HG02981 (cell line): Measurements from ENCODE around the gene HSPD1.
A peak's percentile ranks its signal among the peaks of the same experiment; 100 is the strongest.
"Not testable (repeated sequence)": the region's sequence is repeated elsewhere in the genome, so short reads cannot be mapped to it uniquely, and the experiment has no call there.

Experiments used
- ATAC-seq: cut with Tn5 transposase; IDR thresholded peaks from one replicate; pipeline ENCODE4 v1.9.1; 2021; ENCODE audit warnings: mild to moderate bottlenecking, moderate library complexity; ENCODE audit not compliant: unreplicated experiment

HSPD1 gene

GRCh38 chr2:197497326-197497725 is 2.3 kb downstream of the HSPD1 start:
- ATAC-seq, result no peak

GRCh38 chr2:197496695-197497094 is 2.9 kb downstream of the HSPD1 start:
- no peak for ATAC-seq

DNA sequence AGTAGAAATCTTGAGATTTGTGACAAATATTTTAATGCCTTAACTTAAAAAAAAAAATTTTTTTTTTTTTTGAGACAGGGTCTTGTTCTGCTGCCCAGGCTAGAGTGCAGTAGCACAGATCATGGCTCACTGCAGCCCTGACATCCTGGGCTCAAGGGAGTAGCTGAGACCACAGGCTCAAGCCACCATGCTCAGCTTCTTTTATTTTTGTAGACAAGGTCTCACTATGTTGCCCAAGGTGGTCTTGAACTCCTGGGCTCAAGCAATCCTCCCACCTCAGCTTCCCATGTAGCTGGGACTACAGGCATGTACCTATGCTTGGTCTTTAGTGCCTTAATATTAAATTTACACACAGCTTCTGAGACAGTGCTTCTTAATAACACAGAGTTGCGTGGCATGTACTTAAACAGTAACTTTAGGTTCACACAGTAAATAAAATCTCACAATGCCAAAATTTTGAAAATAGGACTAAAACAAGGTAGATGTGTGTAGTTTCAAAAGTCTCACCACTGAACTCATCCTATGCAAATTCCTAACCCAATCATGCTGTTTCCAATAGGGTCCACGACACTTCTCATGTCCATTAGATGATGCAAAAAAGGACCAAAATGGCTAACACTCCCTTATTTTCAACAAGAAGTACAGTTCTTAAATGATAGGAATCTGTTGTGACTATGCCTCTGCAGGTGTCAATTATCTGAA is 4.1 kb downstream of the HSPD1 start:
- no peak for ATAC-seq

GRCh38 chr2:197487385-197487784 is 12.3 kb downstream of the HSPD1 start:
- no peak for ATAC-seq

GRCh38 chr2:197486175-197486574 is 13.5 kb downstream of the HSPD1 start:
- no peak for ATAC-seq

GRCh38 chr2:197484248-197484647 is 15.4 kb downstream of the HSPD1 start:
- ATAC-seq, result not testable (repeated sequence)

GRCh38 chr2:197480165-197481036 is 19.2 kb downstream of the HSPD1 start:
- no peak for ATAC-seq

DNA sequence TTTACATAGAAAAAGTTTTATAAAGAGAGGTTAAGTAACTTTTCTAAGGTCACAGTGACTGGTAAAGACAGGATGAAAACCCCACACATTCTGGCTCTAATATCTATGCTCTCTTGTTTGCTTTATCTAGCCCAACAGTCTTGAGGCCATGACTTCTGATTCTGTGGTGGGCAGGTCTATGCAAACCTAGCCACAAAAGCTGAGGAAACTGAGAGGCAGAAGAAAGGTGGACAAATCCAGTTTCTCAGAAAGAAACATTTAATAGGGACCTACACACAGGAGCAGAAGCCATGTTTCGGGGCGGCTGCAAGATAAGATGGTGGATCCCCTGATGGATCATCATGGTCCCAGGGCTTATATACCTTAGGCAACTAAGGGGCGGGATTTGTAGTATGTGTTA is 21.8 kb downstream of the HSPD1 start:
- no peak for ATAC-seq

- ATAC-seq, result no peak
These were observed 27.5 kb downstream of the HSPD1 start for GRCh38 chr2:197472166-197472565.

- ATAC-seq, result no peak
These were observed 35.5 kb downstream of the HSPD1 start for GRCh38 chr2:197464175-197464574.

GRCh38 chr2:197461057-197461456 is 38.6 kb downstream of the HSPD1 start:
- ATAC-seq, result no peak

DNA sequence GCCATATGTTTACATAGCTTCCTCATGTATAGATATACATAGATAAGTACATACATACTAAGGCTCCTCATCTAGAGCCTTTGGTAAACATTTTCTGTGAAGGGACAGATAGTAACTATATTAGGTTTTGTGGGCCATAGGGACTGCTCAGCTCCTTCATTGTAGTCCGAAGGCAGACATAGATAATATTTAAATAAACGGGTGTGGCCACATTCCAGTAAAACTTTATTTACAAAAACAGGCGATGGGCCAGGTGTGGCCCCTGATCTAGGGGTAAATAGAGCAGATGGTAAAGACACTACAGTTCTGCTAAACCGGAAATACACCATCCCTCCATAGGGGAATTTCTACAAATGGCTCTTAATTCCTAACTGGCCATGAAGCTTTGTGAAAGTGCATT is 39.0 kb downstream of the HSPD1 start:
- no peak for ATAC-seq

DNA sequence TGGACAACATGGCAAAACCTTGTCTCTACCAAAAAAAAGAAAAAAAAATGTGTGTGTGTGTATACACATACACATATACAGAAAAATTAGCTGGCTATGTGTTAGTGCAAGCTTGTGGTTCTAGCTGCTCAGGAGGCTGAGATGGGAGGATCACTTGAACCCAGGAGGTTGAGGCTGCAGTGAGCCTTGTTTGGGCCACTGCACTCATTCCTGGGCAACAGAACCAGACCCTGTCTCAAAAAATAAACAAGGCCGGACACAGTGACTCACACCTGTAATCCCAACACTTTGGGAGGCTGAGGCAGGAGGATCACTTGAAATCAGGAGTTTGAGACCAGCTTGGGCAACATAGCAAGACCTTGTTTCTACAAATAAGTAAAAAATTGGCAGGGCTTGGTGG is 44.2 kb downstream of the HSPD1 start:
- no peak for ATAC-seq

- no peak for ATAC-seq
These were observed 44.7 kb downstream of the HSPD1 start for GRCh38 chr2:197454923-197455322.

DNA sequence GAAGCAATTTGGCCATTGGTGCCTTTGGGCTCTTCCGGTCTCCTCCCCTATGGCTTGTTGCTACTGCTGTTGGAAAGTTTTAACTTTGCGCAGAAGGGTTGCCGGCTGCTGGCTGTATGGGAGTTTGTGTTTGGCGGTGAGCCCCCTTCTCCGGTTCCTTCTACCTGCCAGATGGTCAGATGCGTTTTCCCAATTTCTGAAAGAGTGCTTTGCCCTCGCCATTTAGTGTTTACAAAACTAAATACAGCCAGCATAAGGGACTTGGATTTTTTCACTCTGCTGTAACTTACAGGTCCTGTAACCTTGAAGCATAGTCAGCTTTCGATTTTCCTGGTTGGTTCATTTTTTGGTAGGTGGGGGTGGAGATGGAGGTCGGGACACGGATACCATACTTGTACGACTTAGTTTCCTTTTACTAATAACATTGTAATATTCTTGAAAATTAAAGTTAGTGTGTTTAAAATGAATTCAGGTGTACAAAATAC is 45.7 kb downstream of the HSPD1 start:
- ATAC-seq, result peak; percentile 25

GRCh38 chr2:197453123-197453913 is 46.3 kb downstream of the HSPD1 start, which contains the start of gene COQ10B:
TSS of gene COQ10B (plus strand) at chr2:197453552. CDS start at chr2:197453561, 9 bp downstream.
- peak; percentile 92 for ATAC-seq

GRCh38 chr2:197452754-197453122 is 46.9 kb downstream of the HSPD1 start:
- ATAC-seq, result no peak

GRCh38 chr2:197450935-197451358 is 48.7 kb downstream of the HSPD1 start:
- ATAC-seq, result not testable (repeated sequence)

- ATAC-seq, result no peak
These were observed 49.2 kb downstream of the HSPD1 start for GRCh38 chr2:197450465-197450864.

DNA sequence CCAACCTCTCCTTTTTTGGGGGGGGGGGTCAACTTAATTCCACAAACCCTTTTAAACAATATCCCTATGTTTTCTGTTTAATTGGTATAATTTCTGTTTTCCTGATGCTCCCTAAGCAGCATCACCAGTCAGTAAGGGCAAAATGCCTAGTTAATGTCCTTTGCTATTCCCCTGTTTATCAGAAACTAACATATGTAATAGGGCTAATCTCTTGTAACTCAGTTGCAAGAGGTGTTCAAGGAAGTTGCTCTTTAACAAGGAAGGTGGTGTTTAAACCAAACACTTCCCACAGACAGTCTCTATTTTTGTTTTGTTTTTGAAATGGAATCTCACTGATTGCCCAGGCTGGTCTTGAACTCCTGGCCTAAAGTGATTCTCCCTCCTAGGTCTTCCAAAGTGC is 52.8 kb downstream of the HSPD1 start:
- ATAC-seq, result no peak

DNA sequence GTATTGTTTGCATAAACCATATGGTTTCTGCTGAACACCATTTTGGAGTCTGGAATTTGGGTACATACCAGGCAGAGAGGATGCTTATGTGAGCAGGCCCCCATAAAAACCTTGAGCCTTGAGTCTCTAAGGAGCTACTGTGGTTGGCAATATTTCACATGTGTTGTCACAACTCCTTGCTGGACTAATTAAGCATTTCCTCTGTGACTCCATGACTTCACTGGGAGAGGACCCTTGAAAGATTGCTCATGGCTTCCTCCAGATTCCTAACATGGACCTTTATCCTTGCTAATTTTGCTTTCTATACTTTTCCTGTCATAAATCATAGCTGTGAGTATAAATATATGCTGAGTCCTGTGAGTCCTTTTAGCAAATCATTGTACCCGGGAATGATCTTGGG is 53.9 kb downstream of the HSPD1 start:
- no peak for ATAC-seq
